Lower leg skin (tissue), 4 donors: ENCODE results near the gene KIRREL3. TPM values are rescaled to one million over a fixed set of nuclear protein-coding genes. Genes with fewer than 3 reads are reported as not detected.

Source experiments
- DNase-seq, 2 donors: peaks; one replicate each; pipeline ENCODE4 v3.0.0-alpha.2; 2019; ENCODE audit warnings: low spot score in 2 of 2
- H3K4me3 ChIP-seq: fragments of 200-600 bp; sonication (generic); 2 replicates; pipeline ENCODE4 v1.5.1; 2017; ENCODE audit warnings: mild to moderate bottlenecking, low read depth; ENCODE audit not compliant: poor library complexity, severe bottlenecking
- POLR2A ChIP-seq, 2 donors: fragments of 450-650 bp; IDR thresholded peaks; one replicate each; pipeline ENCODE4 v1.6.1; 2016 to 2017; ENCODE audit warnings: antibody characterized with exemption in 2 of 2, mild to moderate bottlenecking in 1 of 2, moderate library complexity in 1 of 2
- WGBS, 2 donors: methylation state at CpG; one replicate each; pipeline ENCODE4 v1.1.5; 2018; 5-methylcytosine and 5-hydroxymethylcytosine counted together
- intact Hi-C: fragments of 100-400 bp; cut with DNase I; formaldehyde crosslinking; loops from one replicate; pipeline ENCODE4 v1.15.0; 2023; ENCODE audit warnings: low total_unique reads
- total RNA-seq, 4 donors: library from RNA; depleted of rRNA; stranded (reverse); fragments of >200 nt; gene quantifications; one replicate each; pipeline ENCODE4 v1.1.0, GENCODE V29; 2016
- TF ChIP-seq, protein P1 (sequence below), 3 donors: fragments of 450-650 bp; IDR thresholded peaks; one replicate each; pipeline ENCODE4 v1.5.1; 2016; ENCODE audit warnings: antibody characterized with exemption in 3 of 3, mild to moderate bottlenecking in 3 of 3, moderate library complexity in 2 of 3

Gene KIRREL3
- total RNA-seq, 4 donors from 2014 or later, result 0.13 TPM; not detected in 3

- WGBS, 2 donors, result 63 to 64% methylated on average over 9 of the region's 9 CpGs
- no peak for DNase-seq
- intact Hi-C loops, result no loop called here
- TF ChIP-seq, protein P1, sequence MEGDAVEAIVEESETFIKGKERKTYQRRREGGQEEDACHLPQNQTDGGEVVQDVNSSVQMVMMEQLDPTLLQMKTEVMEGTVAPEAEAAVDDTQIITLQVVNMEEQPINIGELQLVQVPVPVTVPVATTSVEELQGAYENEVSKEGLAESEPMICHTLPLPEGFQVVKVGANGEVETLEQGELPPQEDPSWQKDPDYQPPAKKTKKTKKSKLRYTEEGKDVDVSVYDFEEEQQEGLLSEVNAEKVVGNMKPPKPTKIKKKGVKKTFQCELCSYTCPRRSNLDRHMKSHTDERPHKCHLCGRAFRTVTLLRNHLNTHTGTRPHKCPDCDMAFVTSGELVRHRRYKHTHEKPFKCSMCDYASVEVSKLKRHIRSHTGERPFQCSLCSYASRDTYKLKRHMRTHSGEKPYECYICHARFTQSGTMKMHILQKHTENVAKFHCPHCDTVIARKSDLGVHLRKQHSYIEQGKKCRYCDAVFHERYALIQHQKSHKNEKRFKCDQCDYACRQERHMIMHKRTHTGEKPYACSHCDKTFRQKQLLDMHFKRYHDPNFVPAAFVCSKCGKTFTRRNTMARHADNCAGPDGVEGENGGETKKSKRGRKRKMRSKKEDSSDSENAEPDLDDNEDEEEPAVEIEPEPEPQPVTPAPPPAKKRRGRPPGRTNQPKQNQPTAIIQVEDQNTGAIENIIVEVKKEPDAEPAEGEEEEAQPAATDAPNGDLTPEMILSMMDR (IDR thresholded peaks at IDR 0.05), result no peak
- TF ChIP-seq POLR2A (IDR thresholded peaks at IDR 0.05), result no peak
- no peak overlapping the region for H3K4me3 ChIP-seq
Observed at GRCh38 chr11:126917531-126918204, 82.9 kb downstream of the KIRREL3 start.

DNA sequence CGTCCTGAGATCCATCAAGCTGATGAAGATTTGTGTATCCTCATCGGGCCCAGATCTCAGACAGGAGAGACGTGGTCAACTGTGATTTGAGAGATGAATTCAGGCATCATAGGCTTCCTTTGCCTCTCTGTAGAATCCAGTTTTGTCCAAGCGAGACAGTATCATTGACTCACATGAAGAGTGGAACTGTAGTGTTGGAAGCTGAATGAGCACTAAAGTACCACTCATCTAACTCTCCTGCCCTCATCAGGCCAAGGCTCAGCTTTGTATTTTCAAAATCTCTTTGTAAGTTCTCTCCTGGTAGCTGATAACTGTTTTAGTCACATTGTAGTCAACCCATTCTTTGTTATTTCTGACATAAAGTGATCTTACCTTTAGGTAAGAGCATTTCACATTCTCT, 85.1 kb downstream of the KIRREL3 start:
- DNase-seq, result no peak
- WGBS, 2 donors, result 74 to 83% methylated on average over 4 of the region's 4 CpGs

DNA sequence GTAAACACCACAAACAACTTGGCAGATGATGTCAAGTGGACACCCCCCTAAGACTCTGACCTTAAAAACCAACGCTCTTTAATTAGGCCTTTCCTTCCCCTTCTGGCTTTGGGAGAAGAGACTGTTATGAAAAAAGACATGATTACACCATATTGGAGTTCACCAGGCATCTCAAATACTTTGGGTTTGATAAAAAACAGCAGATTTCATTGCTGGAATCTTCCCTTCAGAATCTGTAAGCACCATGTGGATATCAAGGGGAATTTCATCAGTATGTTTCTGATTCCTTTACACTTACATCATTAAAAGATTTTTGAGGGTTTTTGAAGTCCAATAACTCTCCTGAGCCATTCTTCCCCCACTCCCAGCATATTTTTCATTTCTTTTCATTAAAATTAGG, 85.6 kb downstream of the KIRREL3 start:
- intact Hi-C loops, result no loop called here
- 72 to 73% methylated on average over 1 of the region's 1 CpG for WGBS, 2 donors
- no peak for TF ChIP-seq POLR2A (IDR thresholded peaks at IDR 0.05)
- TF ChIP-seq, protein P1 (IDR thresholded peaks at IDR 0.05), result no peak
- no peak for DNase-seq
- no peak overlapping the region for H3K4me3 ChIP-seq

More for the DNA sequence above, 85.1 kb downstream of the KIRREL3 start:
- TF ChIP-seq, protein P1 (IDR thresholded peaks at IDR 0.05), result no peak
- no peak for TF ChIP-seq POLR2A (IDR thresholded peaks at IDR 0.05)
- H3K4me3 ChIP-seq, result no peak overlapping the region
- intact Hi-C loops, result no loop called here

- TF ChIP-seq, protein P1 (IDR thresholded peaks at IDR 0.05), result no peak
- TF ChIP-seq POLR2A (IDR thresholded peaks at IDR 0.05), result no peak
- H3K4me3 ChIP-seq, result no peak overlapping the region
- DNase-seq, result no peak
- 64 to 79% methylated on average over 1 of the region's 1 CpG for WGBS, 2 donors
- intact Hi-C loops, result no loop called here
Observed at GRCh38 chr11:126914166-126914565, 86.4 kb downstream of the KIRREL3 start.

GRCh38 chr11:126904520-126904919, 96.0 kb downstream of the KIRREL3 start:
- intact Hi-C loops, result no loop called here
- no peak for DNase-seq
- no peak overlapping the region for H3K4me3 ChIP-seq
- TF ChIP-seq, protein P1 (IDR thresholded peaks at IDR 0.05), result no peak
- TF ChIP-seq POLR2A (IDR thresholded peaks at IDR 0.05), result no peak
- WGBS, 2 donors, result 48 to 58% methylated on average over 2 of the region's 2 CpGs

GRCh38 chr11:126901783-126902182, 98.8 kb downstream of the KIRREL3 start:
- no peak overlapping the region for H3K4me3 ChIP-seq
- intact Hi-C loops, result no loop called here
- 47 to 58% methylated on average over 3 of the region's 3 CpGs for WGBS, 2 donors
- TF ChIP-seq, protein P1 (IDR thresholded peaks at IDR 0.05), result no peak
- TF ChIP-seq POLR2A (IDR thresholded peaks at IDR 0.05), result no peak
- DNase-seq, result no peak
